Nephron progenitor cell (in vitro differentiated cells): Measurements from ENCODE around the gene ST6GALNAC4.

ENCODE experiments used
- DNase-seq: peaks from one replicate; pipeline ENCODE4 v3.0.0; 2021
- H3K27ac Mint-ChIP-seq: 2 replicates; pipeline ENCODE4 v1.8.0; 2021; ENCODE audit warnings: mild to moderate bottlenecking, moderate library complexity, mixed read lengths
- H3K27me3 Mint-ChIP-seq: 2 replicates; pipeline ENCODE4 v1.8.0; 2021; ENCODE audit warnings: mild to moderate bottlenecking, low read depth, mixed read lengths; ENCODE audit not compliant: poor library complexity
- H3K36me3 Mint-ChIP-seq: 2 replicates; pipeline ENCODE4 v1.8.0; 2021; ENCODE audit warnings: low read depth, mixed read lengths
- H3K4me1 Mint-ChIP-seq: 2 replicates; pipeline ENCODE4 v1.8.0; 2021; ENCODE audit warnings: mixed read lengths
- H3K4me3 Mint-ChIP-seq: 2 replicates; pipeline ENCODE4 v1.8.0; 2021; ENCODE audit warnings: mild to moderate bottlenecking, moderate library complexity, mixed read lengths
- H3K9me3 Mint-ChIP-seq: 2 replicates; pipeline ENCODE4 v1.8.0; 2021; ENCODE audit warnings: mild to moderate bottlenecking, moderate library complexity, mixed read lengths
- TF ChIP-seq, protein P1 (sequence below): fragments of 200-600 bp; sonication (generic); IDR thresholded peaks from 2 replicates; pipeline ENCODE4 v1.5.0; 2021; ENCODE audit warnings: antibody characterized with exemption

ST6GALNAC4 gene

DNA sequence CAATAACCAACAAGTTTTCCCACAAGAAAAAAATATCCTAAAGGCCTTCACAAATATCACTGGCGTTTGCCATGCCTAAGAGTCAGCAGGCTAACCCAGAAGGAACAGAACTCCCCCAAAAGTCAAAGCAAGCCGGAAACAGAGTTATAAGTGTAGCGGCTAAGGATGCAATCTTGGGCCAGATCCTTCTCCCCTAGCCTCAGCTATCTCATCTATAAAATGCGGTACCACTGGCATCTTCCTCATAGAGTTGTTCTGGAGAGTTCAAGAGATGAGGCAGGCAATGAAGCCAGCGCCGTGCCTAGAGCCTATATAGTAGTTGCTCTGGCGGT, 20.2 kb upstream of the ST6GALNAC4 start:
- peaks cover 4% of the 10 kb centered on the region for H3K36me3 Mint-ChIP-seq
- peaks cover 37% of the 10 kb centered on the region for H3K4me1 Mint-ChIP-seq
- H3K9me3 Mint-ChIP-seq, result no peaks in the 10 kb centered on the region
- TF ChIP-seq, protein P1, sequence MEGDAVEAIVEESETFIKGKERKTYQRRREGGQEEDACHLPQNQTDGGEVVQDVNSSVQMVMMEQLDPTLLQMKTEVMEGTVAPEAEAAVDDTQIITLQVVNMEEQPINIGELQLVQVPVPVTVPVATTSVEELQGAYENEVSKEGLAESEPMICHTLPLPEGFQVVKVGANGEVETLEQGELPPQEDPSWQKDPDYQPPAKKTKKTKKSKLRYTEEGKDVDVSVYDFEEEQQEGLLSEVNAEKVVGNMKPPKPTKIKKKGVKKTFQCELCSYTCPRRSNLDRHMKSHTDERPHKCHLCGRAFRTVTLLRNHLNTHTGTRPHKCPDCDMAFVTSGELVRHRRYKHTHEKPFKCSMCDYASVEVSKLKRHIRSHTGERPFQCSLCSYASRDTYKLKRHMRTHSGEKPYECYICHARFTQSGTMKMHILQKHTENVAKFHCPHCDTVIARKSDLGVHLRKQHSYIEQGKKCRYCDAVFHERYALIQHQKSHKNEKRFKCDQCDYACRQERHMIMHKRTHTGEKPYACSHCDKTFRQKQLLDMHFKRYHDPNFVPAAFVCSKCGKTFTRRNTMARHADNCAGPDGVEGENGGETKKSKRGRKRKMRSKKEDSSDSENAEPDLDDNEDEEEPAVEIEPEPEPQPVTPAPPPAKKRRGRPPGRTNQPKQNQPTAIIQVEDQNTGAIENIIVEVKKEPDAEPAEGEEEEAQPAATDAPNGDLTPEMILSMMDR, result no peak
- H3K27me3 Mint-ChIP-seq, result no peaks in the 10 kb centered on the region
- no peak for DNase-seq
- peak overlapping the region; percentile 93 for H3K4me3 Mint-ChIP-seq
- H3K27ac Mint-ChIP-seq, result peak overlapping the region; percentile 22

DNA sequence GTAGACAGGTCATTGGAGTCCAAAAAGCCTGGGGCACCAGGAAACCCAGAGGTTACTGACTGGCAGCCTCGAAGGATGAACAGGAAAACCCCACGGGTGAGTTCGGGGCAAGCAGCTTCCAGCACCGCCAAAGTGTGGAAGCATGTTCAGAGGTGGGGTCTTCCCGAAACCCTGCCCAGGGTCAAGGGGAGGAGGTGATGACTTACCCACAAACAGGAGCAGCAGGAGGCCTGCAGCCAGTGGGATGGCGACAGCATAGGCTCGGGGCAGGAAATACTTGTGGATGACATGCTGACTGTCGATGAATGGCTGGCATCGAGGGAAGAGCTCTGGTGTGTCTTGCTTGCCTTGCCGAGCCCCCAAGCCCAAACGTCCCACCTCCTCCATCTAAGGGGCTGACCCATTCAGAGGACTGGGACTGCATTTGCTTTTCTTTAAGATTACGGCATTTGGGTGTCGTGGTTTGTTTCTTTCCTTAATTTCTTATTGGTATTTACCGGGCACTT, 19.6 kb upstream of the ST6GALNAC4 start:
- no peaks in the 10 kb centered on the region for H3K9me3 Mint-ChIP-seq
- peak overlapping the region; percentile 93 for H3K4me3 Mint-ChIP-seq
- H3K36me3 Mint-ChIP-seq, result peaks cover 4% of the 10 kb centered on the region
- H3K27me3 Mint-ChIP-seq, result peaks cover 1% of the 10 kb centered on the region
- peaks cover 41% of the 10 kb centered on the region for H3K4me1 Mint-ChIP-seq
- DNase-seq, result no peak
- TF ChIP-seq, protein P1, result no peak
- H3K27ac Mint-ChIP-seq, result no peak overlapping the region

DNA sequence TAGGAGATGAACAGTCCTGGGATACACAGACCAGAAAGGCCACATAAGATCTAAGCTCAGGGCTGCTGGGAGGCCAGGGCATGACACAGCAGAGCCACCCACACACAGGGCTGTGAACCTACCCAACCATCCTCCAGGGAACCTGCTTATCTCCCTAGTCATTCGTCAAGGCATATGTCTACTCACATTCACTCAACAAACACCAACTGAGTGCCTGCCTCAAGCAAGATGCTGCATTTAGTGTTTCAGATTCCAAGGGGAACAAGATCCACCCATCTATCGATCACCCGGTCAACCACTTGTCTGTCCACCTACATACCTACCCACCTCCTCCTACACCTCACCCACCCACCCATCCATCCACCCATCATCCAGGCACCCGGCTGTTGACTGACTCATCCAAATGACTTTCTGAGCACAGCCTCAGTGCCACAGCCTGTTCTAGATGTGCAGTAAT, 19.0 kb upstream of the ST6GALNAC4 start:
- Mint-ChIP-seq H3K27ac (no peak overlapping the region), H3K36me3 (peaks cover 4% of the 10 kb centered on the region), H3K4me3 (peak overlapping the region; percentile 93), H3K4me1 (peaks cover 48% of the 10 kb centered on the region), H3K27me3 (peaks cover 3% of the 10 kb centered on the region), H3K9me3 (no peaks in the 10 kb centered on the region)
- no peak for DNase-seq
- TF ChIP-seq, protein P1, result no peak

DNA sequence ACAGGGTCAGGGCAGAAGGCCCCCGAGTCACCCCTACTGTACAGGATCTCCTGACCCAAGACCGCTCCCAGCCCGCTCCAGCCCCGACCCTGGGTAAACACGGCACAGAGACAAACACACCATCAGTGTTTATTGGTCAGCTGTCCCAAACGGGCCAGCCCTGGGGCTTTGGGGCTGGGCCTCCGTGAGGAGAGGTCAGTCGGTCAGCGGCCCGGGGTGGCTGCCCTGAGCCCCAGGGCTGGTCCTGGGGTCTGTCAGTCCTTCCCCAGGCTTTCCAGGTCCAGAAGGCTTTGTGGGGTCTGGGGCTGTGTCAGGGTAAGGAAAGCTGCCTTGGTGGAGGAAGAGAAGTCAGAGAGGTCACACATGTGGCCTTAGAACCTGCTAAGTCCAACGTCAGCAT, 18.1 kb upstream of the ST6GALNAC4 start:
- TF ChIP-seq, protein P1, result no peak
- Mint-ChIP-seq H3K9me3 (no peaks in the 10 kb centered on the region), H3K36me3 (no peaks in the 10 kb centered on the region), H3K4me3 (peak overlapping the region; percentile 64), H3K27me3 (peaks cover 7% of the 10 kb centered on the region), H3K27ac (peak overlapping the region; percentile 26), H3K4me1 (peaks cover 48% of the 10 kb centered on the region)
- DNase-seq, result no peak

- Mint-ChIP-seq H3K27me3 (peaks cover 14% of the 10 kb centered on the region), H3K9me3 (no peaks in the 10 kb centered on the region), H3K27ac (peak overlapping the region; percentile 66), H3K36me3 (no peaks in the 10 kb centered on the region), H3K4me1 (peaks cover 48% of the 10 kb centered on the region), H3K4me3 (peak overlapping the region; percentile 37)
- TF ChIP-seq, protein P1, result no peak
- DNase-seq, result no peak
These were observed 17.4 kb upstream of the ST6GALNAC4 start for GRCh38 chr9:127934248-127934647.

DNA sequence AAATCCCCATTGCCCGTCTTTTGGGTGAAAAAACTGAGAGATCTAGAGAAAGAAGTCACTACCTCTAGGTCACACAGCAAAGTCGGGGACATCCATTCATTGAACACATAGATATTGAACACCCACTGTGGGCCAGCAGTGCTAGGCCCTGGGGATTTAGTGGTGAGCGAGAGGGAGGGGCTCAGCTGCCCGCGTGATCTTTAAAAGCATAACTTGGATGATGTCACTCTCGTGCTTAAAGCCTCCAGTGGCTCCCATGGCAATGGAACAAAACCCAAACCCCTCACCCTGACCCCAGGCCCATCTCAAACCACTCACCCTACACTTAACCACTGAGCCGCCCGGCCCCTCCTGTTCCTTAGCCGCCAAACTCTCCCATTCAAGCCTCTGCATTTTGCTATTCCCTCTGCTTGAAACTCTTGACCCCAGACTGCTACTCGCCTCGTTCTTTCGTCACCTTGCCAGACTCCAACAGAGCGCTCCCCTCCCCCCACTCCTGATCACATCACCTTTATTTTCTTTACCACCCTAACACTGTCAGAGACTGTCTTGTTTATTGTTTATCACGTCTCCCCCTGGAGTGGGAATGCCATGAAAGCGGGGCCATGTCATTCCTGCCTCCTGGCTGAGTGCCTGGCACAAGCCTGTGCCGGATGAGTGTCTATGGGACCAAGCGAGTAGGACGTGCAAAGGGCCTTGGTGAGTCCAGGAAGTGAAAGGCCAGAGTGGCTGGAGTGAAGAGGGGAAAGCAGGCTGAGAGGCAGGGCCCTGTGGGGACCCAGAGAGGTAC, 14.4 kb upstream of the ST6GALNAC4 start:
- no peak overlapping the region for H3K27ac Mint-ChIP-seq

More for the DNA sequence above, 14.4 kb upstream of the ST6GALNAC4 start:
- Mint-ChIP-seq H3K36me3 (no peaks in the 10 kb centered on the region), H3K4me1 (peaks cover 24% of the 10 kb centered on the region), H3K4me3 (peak overlapping the region; percentile 60), H3K27me3 (peaks cover 44% of the 10 kb centered on the region), H3K9me3 (no peaks in the 10 kb centered on the region)
- DNase-seq, result no peak
- TF ChIP-seq, protein P1, result no peak
